ENCODE data around the gene C9orf85. TPM values are rescaled to one million over a fixed set of nuclear protein-coding genes. Genes with fewer than 3 reads are reported as not detected.

Gene C9orf85
- total and polyA plus RNA-seq, 10 of the 15 experiments (the other 5 are each of a cell fraction or from before 2014, with no cell fraction given) = 9.1 to 22.6 (median 16.4) TPM

- TF ChIP-seq MEF2A (IDR thresholded peaks at IDR 0.05; ENCODE audit: insufficient read depth, low read depth, low read length) = no peak
- TF ChIP-seq ETV6 (conservative IDR thresholded peaks at IDR 0.05 in 1 of 2, IDR thresholded peaks at IDR 0.05 in 1 of 2; ENCODE audit: borderline replicate concordance in 1 of 2, low read depth in 1 of 2) = no peak
- TF ChIP-seq SP1 (IDR thresholded peaks at IDR 0.05; ENCODE audit: low read depth, low read length) = no peak
- TF ChIP-seq MAX (IDR thresholded peaks at IDR 0.05; ENCODE audit: low read depth, low read length) = no peak
- TF ChIP-seq HSF1 (IDR thresholded peaks at IDR 0.05; ENCODE audit: low read depth, low read length) = no peak
- TF ChIP-seq BHLHE40 (IDR thresholded peaks at IDR 0.05; ENCODE audit: borderline replicate concordance in 1 of 2, low read depth in 2 of 2, low read length in 1 of 2) = no peak
- TF ChIP-seq SMAD5 (IDR thresholded peaks at IDR 0.05; ENCODE audit: low read depth) = no peak
- TF ChIP-seq DPF2 (IDR thresholded peaks at IDR 0.05) = no peak
- TF ChIP-seq BRCA1 (IDR thresholded peaks at IDR 0.05; ENCODE audit: low read depth, low read length) = no peak
- TF ChIP-seq SIN3A (IDR thresholded peaks at IDR 0.05; ENCODE audit: low read depth, low read length) = no peak
- no peak for TF ChIP-seq E2F8 (IDR thresholded peaks at IDR 0.05; ENCODE audit: low read depth, partially characterized antibody)
- TF ChIP-seq NFIC (IDR thresholded peaks at IDR 0.05; ENCODE audit: low read depth, low read length) = no peak
These were observed 35.3 kb upstream of the C9orf85 start (continued) for GRCh38 chr9:71876106-71876505.
